Osteocyte (in vitro differentiated cells): ENCODE measurements around the gene SPIN1. TPM values are rescaled to one million over a fixed set of nuclear protein-coding genes. Genes with fewer than 3 reads are reported as not detected.

ENCODE experiments used
- DNase-seq: peaks from one replicate; pipeline ENCODE4 v3.0.0; 2021; ENCODE audit warnings: mixed read lengths; ENCODE audit not compliant: unreplicated experiment; ENCODE audit errors: extremely low spot score
- H3K27ac Mint-ChIP-seq: one replicate; pipeline ENCODE4 v1.8.0; 2021; ENCODE audit warnings: mild to moderate bottlenecking, mixed read lengths; ENCODE audit not compliant: unreplicated experiment
- H3K27me3 Mint-ChIP-seq: one replicate; pipeline ENCODE4 v1.8.0; 2021; ENCODE audit warnings: mixed read lengths; ENCODE audit not compliant: unreplicated experiment
- H3K36me3 Mint-ChIP-seq: one replicate; pipeline ENCODE4 v1.8.0; 2021; ENCODE audit warnings: mixed read lengths; ENCODE audit not compliant: unreplicated experiment
- H3K4me1 Mint-ChIP-seq: one replicate; pipeline ENCODE4 v1.8.0; 2021; ENCODE audit warnings: mixed read lengths; ENCODE audit not compliant: unreplicated experiment
- H3K4me3 Mint-ChIP-seq: one replicate; pipeline ENCODE4 v1.8.0; 2021; ENCODE audit warnings: mild to moderate bottlenecking, moderate library complexity, mixed read lengths; ENCODE audit not compliant: unreplicated experiment
- H3K9me3 Mint-ChIP-seq: one replicate; pipeline ENCODE4 v1.8.0; 2021; ENCODE audit warnings: mixed read lengths; ENCODE audit not compliant: unreplicated experiment
- total RNA-seq: library from RNA; stranded (reverse); gene quantifications from 2 replicates; pipeline ENCODE4 v1.2.1, GENCODE V29; 2021
- TF ChIP-seq, protein P1 (sequence below): fragments of 200-600 bp; sonication (generic); IDR thresholded peaks from 2 replicates; pipeline ENCODE4 v1.5.0; 2021; ENCODE audit warnings: antibody characterized with exemption, mild to moderate bottlenecking, moderate library complexity

Gene SPIN1
- total RNA-seq, 1 donor from 2014 or later: 115 TPM

DNA sequence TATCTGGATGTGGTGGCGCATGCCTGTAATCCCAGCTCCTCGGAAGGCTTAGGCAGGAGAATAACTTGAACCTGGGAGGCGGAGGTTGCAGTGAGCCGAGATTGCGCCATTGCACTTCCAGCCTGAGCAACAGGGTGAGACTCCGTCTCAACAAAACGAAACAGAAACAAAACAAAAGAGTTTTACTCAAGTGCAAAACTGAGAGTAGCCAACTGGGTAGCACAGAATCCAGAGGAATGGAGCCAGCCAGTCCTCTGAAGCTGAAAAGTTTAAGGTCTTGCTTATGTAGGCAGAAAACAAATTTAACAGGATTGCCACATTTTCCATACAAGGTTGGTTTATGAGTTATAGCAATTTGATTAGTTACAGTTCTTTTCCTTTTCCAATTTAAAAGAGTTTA is 32.0 kb downstream of the SPIN1 start:
- no peak for DNase-seq
- peaks cover 31% of the 10 kb centered on the region for H3K36me3 Mint-ChIP-seq
- peaks cover 11% of the 10 kb centered on the region for H3K4me1 Mint-ChIP-seq
- no peak overlapping the region for H3K27ac Mint-ChIP-seq
- no peaks in the 10 kb centered on the region for H3K27me3 Mint-ChIP-seq
- H3K9me3 Mint-ChIP-seq: peaks cover 14% of the 10 kb centered on the region
- no peak overlapping the region for H3K4me3 Mint-ChIP-seq
- TF ChIP-seq, protein P1, sequence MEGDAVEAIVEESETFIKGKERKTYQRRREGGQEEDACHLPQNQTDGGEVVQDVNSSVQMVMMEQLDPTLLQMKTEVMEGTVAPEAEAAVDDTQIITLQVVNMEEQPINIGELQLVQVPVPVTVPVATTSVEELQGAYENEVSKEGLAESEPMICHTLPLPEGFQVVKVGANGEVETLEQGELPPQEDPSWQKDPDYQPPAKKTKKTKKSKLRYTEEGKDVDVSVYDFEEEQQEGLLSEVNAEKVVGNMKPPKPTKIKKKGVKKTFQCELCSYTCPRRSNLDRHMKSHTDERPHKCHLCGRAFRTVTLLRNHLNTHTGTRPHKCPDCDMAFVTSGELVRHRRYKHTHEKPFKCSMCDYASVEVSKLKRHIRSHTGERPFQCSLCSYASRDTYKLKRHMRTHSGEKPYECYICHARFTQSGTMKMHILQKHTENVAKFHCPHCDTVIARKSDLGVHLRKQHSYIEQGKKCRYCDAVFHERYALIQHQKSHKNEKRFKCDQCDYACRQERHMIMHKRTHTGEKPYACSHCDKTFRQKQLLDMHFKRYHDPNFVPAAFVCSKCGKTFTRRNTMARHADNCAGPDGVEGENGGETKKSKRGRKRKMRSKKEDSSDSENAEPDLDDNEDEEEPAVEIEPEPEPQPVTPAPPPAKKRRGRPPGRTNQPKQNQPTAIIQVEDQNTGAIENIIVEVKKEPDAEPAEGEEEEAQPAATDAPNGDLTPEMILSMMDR: no peak

DNA sequence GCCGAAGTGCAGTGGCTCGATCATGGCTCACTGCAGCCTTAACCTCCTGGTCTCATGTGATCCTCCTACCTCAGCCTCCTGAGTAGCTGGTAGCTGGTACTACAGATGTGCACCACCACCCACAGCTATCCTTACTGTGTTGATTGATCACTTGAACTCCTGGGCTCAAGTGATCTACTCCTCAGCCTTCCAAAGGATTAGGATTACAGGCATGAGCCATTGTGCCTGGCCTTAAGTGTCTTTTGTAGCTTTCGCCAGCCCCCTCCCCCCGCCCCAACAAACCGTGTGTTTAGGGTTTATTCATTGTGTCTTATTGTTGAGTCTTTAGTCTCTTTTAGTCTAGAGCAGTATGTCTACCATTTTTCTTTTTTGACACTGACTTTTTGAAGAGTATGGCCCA is 33.1 kb downstream of the SPIN1 start:
- H3K4me3 Mint-ChIP-seq: no peak overlapping the region
- peaks cover 14% of the 10 kb centered on the region for H3K9me3 Mint-ChIP-seq
- no peak overlapping the region for H3K27ac Mint-ChIP-seq
- no peak for DNase-seq
- peaks cover 12% of the 10 kb centered on the region for H3K4me1 Mint-ChIP-seq
- no peaks in the 10 kb centered on the region for H3K27me3 Mint-ChIP-seq
- H3K36me3 Mint-ChIP-seq: peaks cover 29% of the 10 kb centered on the region
- TF ChIP-seq, protein P1: no peak

GRCh38 chr9:88425538-88425950 is 37.3 kb downstream of the SPIN1 start:
- no peak overlapping the region for H3K27ac Mint-ChIP-seq
- no peak for DNase-seq

GRCh38 chr9:88426651-88427050 is 38.4 kb downstream of the SPIN1 start:
- Mint-ChIP-seq H3K9me3 (no peaks in the 10 kb centered on the region), H3K27ac (no peak overlapping the region), H3K27me3 (no peaks in the 10 kb centered on the region), H3K4me3 (no peak overlapping the region), H3K36me3 (peaks cover 18% of the 10 kb centered on the region), H3K4me1 (peaks cover 20% of the 10 kb centered on the region)
- no peak for DNase-seq
- TF ChIP-seq, protein P1: no peak

More at GRCh38 chr9:88425538-88425950, 37.3 kb downstream of the SPIN1 start:
- Mint-ChIP-seq H3K27me3 (no peaks in the 10 kb centered on the region), H3K9me3 (peaks cover 3% of the 10 kb centered on the region), H3K4me3 (no peak overlapping the region), H3K36me3 (peaks cover 18% of the 10 kb centered on the region), H3K4me1 (peaks cover 20% of the 10 kb centered on the region)
- TF ChIP-seq, protein P1: no peak

- H3K4me3 Mint-ChIP-seq: no peak overlapping the region
- peaks cover 24% of the 10 kb centered on the region for H3K4me1 Mint-ChIP-seq
- DNase-seq: no peak
- no peak overlapping the region for H3K27ac Mint-ChIP-seq
- H3K9me3 Mint-ChIP-seq: no peaks in the 10 kb centered on the region
- TF ChIP-seq, protein P1: no peak
- no peaks in the 10 kb centered on the region for H3K27me3 Mint-ChIP-seq
- H3K36me3 Mint-ChIP-seq: peaks cover 28% of the 10 kb centered on the region
Measured at GRCh38 chr9:88429595-88430430, 41.6 kb downstream of the SPIN1 start.
